Measurements from ENCODE around the gene LPXN. TPM values are rescaled to one million over a fixed set of nuclear protein-coding genes. Genes with fewer than 3 reads are reported as not detected.
A peak's percentile ranks its signal among the peaks of the same experiment; 100 is the strongest.

The LPXN gene
- total and polyA plus RNA-seq, 8 donors: 5.3 to 18.7 (median 5.9) TPM; not detected in 1

GRCh38 chr11:58504232-58504631 is 71.4 kb downstream of the LPXN start:
- intact Hi-C loops (cut with DNase I; ENCODE audit: low total_unique reads): no loop called here
- TF ChIP-seq, protein P1, sequence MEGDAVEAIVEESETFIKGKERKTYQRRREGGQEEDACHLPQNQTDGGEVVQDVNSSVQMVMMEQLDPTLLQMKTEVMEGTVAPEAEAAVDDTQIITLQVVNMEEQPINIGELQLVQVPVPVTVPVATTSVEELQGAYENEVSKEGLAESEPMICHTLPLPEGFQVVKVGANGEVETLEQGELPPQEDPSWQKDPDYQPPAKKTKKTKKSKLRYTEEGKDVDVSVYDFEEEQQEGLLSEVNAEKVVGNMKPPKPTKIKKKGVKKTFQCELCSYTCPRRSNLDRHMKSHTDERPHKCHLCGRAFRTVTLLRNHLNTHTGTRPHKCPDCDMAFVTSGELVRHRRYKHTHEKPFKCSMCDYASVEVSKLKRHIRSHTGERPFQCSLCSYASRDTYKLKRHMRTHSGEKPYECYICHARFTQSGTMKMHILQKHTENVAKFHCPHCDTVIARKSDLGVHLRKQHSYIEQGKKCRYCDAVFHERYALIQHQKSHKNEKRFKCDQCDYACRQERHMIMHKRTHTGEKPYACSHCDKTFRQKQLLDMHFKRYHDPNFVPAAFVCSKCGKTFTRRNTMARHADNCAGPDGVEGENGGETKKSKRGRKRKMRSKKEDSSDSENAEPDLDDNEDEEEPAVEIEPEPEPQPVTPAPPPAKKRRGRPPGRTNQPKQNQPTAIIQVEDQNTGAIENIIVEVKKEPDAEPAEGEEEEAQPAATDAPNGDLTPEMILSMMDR (IDR thresholded peaks at IDR 0.05): no peak
- TF ChIP-seq POLR2A (IDR thresholded peaks at IDR 0.05): no peak
- TF ChIP-seq EP300 (IDR thresholded peaks at IDR 0.05): no peak
- no peak for TF ChIP-seq POLR2AphosphoS5 (IDR thresholded peaks at IDR 0.05)
- Histone ChIP-seq H3K4me1 (no peaks in the 10 kb centered on the region), H3K9me3 (no peaks in the 10 kb centered on the region), H3K36me3 (no peaks in the 10 kb centered on the region), H3K4me3 (no peak overlapping the region), H3K27me3 (no peaks in the 10 kb centered on the region), H3K27ac (no peak overlapping the region)
- 70 to 82% (median 79%) methylated on average over 6 of the region's 6 CpGs for WGBS, 5 donors
- no peak for DNase-seq

GRCh38 chr11:58503361-58503856 is 72.2 kb downstream of the LPXN start:
- Histone ChIP-seq H3K4me1 (no peaks in the 10 kb centered on the region), H3K4me3 (no peak overlapping the region), H3K9me3 (no peaks in the 10 kb centered on the region), H3K27ac (no peak overlapping the region), H3K36me3 (no peaks in the 10 kb centered on the region), H3K27me3 (no peaks in the 10 kb centered on the region)
- intact Hi-C loops (cut with DNase I; ENCODE audit: low total_unique reads): no loop called here
- TF ChIP-seq POLR2AphosphoS5 (IDR thresholded peaks at IDR 0.05) (no peak), EP300 (IDR thresholded peaks at IDR 0.05) (no peak), POLR2A (IDR thresholded peaks at IDR 0.05) (no peak)
- TF ChIP-seq, protein P1 (IDR thresholded peaks at IDR 0.05): no peak
- WGBS, 5 donors: 61 to 73% (median 63%) methylated on average over 4 of the region's 4 CpGs
- DNase-seq: no peak

- no peaks in the 10 kb centered on the region for H3K9me3 ChIP-seq
- no peaks in the 10 kb centered on the region for H3K36me3 ChIP-seq
- H3K4me3 ChIP-seq: no peak overlapping the region
- H3K27me3 ChIP-seq: no peaks in the 10 kb centered on the region
- intact Hi-C loops (cut with DNase I; ENCODE audit: low total_unique reads): no loop called here
- no peak for TF ChIP-seq EP300 (IDR thresholded peaks at IDR 0.05)
- peaks cover 0 to 6% (median 0%) of the 10 kb centered on the region in 4 donors for H3K4me1 ChIP-seq
- no peak overlapping the region for H3K27ac ChIP-seq
- no peak for DNase-seq
These were observed 73.7 kb downstream of the LPXN start for GRCh38 chr11:58502004-58502403.

DNA sequence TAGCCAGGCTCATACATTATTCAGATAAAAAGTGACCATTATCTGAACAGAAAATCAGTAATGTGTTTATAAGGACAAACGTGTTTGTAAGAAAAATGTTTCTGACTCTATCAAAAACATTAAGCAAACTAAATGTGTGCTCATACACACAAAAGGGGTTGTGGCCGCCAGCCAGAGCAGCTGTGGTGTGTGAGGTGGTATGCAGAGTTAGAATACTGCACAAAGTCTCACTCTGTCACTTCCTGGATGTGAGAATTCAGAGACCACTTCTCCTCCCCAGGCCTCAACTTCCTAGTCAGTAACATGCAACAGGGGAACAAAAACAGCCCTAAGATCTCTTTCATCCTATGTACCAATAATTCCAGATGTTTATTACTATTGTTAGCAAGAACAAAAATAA is 77.2 kb downstream of the LPXN start:
- intact Hi-C loops (cut with DNase I; ENCODE audit: low total_unique reads): no loop called here
- Histone ChIP-seq H3K9me3 (no peaks in the 10 kb centered on the region), H3K4me3 (no peak overlapping the region), H3K4me1 (peaks cover 0 to 6% (median 0%) of the 10 kb centered on the region in 4 donors), H3K27ac (no peak overlapping the region), H3K36me3 (no peaks in the 10 kb centered on the region), H3K27me3 (no peaks in the 10 kb centered on the region)
- 12 to 20% (median 18%) methylated on average over 2 of the region's 2 CpGs for WGBS, 5 donors
- TF ChIP-seq, protein P1 (IDR thresholded peaks at IDR 0.05): no peak
- TF ChIP-seq POLR2A (IDR thresholded peaks at IDR 0.05): no peak
- TF ChIP-seq POLR2AphosphoS5 (IDR thresholded peaks at IDR 0.05): no peak
- no peak for TF ChIP-seq EP300 (IDR thresholded peaks at IDR 0.05)
- peak in 1 of 2 donors; percentile 26 for DNase-seq

DNA sequence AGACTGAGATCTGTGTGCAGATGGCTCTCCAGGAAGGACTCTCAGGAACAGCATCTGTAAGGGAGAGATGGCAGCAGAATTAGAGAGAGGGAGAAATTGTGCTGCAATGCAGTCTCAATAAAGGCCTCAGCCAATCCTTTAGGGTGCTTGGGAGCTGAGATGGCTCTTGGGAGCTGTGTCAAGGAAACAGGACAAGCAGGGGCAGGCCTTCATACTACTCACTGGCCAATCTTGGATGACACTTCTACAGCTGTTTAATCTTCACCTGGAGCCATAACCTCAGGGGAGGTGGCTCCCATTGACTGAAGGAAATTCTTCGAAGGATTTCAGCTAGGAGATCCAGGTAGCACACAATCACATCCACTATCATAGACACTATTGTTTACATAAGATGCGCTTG is 77.7 kb downstream of the LPXN start:
- DNase-seq: no peak
- no peak overlapping the region for H3K27ac ChIP-seq
- no peak overlapping the region for H3K4me3 ChIP-seq
- TF ChIP-seq, protein P1 (IDR thresholded peaks at IDR 0.05): no peak
- TF ChIP-seq POLR2AphosphoS5 (IDR thresholded peaks at IDR 0.05): no peak
- no peak for TF ChIP-seq EP300 (IDR thresholded peaks at IDR 0.05)
- no peak for TF ChIP-seq POLR2A (IDR thresholded peaks at IDR 0.05)
- no peaks in the 10 kb centered on the region for H3K36me3 ChIP-seq
- intact Hi-C loops (cut with DNase I; ENCODE audit: low total_unique reads): no loop called here
- 70 to 79% (median 73%) methylated on average over 2 of the region's 2 CpGs for WGBS, 5 donors
- no peaks in the 10 kb centered on the region for H3K27me3 ChIP-seq
- H3K9me3 ChIP-seq: no peaks in the 10 kb centered on the region
- peaks cover 0 to 6% (median 0%) of the 10 kb centered on the region in 4 donors for H3K4me1 ChIP-seq

Data from stomach (tissue), 9 donors.